Stimulated activated CD8-positive, alpha-beta memory T cell treated with anti-CD3 and anti-CD28 coated beads, Interleukin-2, amount 100 ng/mL, for 48 hours (primary cell): ENCODE results near the gene GAGE2A.
"Not testable (repeated sequence)": the region's sequence is repeated elsewhere in the genome, so short reads cannot be mapped to it uniquely, and the experiment has no call there.

ENCODE experiments used
- DNase-seq, 2 donors: peaks; one replicate each; pipeline ENCODE4 v3.0.0-alpha.2; 2020; ENCODE audit warnings: low read depth in 2 of 2

Gene GAGE2A, protein sequence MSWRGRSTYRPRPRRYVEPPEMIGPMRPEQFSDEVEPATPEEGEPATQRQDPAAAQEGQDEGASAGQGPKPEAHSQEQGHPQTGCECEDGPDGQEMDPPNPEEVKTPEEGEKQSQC

GRCh38 chrX:49589196-49589595 lies at the start of gene GAGE2A:
Gene GAGE2A, plus strand, starts transcription at chrX:49589496. Its CDS starts 1,155 bp downstream, at chrX:49590651.
- not testable (repeated sequence) for DNase-seq

DNA sequence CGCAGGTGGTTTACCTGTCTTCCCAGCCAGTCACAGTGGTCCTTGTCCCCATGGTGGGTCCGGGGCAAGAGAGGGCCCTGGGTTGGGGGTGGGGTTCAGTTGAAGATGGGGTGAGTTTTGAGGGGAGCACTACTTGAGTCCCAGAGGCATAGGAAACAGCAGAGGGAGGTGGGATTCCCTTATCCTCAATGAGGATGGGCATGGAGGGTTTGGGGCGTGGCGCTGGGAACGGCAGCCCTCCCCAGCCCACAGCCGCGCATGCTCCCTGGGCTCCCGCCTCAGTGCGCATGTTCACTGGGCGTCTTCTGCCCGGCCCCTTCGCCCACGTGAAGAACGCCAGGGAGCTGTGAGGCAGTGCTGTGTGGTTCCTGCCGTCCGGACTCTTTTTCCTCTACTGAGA lies 47.9 kb upstream of the GAGE2A start, which contains the start of gene GAGE12D:
Gene GAGE12D, plus strand, starts transcription at position 301 of the 400 bp plus-strand sequence. CDS start 1,155 bp downstream, outside the sequence.
- DNase-seq: not testable (repeated sequence)

DNA sequence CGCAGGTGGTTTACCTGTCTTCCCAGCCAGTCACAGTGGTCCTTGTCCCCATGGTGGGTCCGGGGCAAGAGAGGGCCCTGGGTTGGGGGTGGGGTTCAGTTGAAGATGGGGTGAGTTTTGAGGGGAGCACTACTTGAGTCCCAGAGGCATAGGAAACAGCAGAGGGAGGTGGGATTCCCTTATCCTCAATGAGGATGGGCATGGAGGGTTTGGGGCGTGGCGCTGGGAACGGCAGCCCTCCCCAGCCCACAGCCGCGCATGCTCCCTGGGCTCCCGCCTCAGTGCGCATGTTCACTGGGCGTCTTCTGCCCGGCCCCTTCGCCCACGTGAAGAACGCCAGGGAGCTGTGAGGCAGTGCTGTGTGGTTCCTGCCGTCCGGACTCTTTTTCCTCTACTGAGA lies 38.3 kb upstream of the GAGE2A start, which contains the start of gene GAGE12E:
Gene GAGE12E, plus strand, starts transcription at position 301 of the 400 bp plus-strand sequence. CDS start 1,155 bp downstream, outside the sequence.
- DNase-seq: not testable (repeated sequence)

- not testable (repeated sequence) for DNase-seq
Measured at GRCh38 chrX:49560542-49560941, 28.8 kb upstream of the GAGE2A start, which contains the start of gene GAGE12F. Gene GAGE12F, plus strand, starts transcription at chrX:49560842. Its CDS starts 1,155 bp downstream, at chrX:49561997.

- not testable (repeated sequence) for DNase-seq
Measured at GRCh38 chrX:49568728-49569127, 20.6 kb upstream of the GAGE2A start.

- DNase-seq: not testable (repeated sequence)
Measured at GRCh38 chrX:49569152-49569551, 20.1 kb upstream of the GAGE2A start.

DNA sequence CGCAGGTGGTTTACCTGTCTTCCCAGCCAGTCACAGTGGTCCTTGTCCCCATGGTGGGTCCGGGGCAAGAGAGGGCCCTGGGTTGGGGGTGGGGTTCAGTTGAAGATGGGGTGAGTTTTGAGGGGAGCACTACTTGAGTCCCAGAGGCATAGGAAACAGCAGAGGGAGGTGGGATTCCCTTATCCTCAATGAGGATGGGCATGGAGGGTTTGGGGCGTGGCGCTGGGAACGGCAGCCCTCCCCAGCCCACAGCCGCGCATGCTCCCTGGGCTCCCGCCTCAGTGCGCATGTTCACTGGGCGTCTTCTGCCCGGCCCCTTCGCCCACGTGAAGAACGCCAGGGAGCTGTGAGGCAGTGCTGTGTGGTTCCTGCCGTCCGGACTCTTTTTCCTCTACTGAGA lies 19.2 kb upstream of the GAGE2A start, which contains the start of gene GAGE12G:
Gene GAGE12G, plus strand, starts transcription at position 301 of the 400 bp plus-strand sequence. CDS start 1,155 bp downstream, outside the sequence.
- DNase-seq: not testable (repeated sequence)

GRCh38 chrX:49579649-49580048 lies 9.6 kb upstream of the GAGE2A start, which contains the start of gene GAGE12H:
Gene GAGE12H, plus strand, starts transcription at chrX:49579949. Its CDS starts 1,155 bp downstream, at chrX:49581104.
- DNase-seq: not testable (repeated sequence)

- DNase-seq: peak in 1 of 2 donors; percentile 0
Measured at GRCh38 chrX:49589769-49590478, 628 bp downstream of the GAGE2A start.

DNA sequence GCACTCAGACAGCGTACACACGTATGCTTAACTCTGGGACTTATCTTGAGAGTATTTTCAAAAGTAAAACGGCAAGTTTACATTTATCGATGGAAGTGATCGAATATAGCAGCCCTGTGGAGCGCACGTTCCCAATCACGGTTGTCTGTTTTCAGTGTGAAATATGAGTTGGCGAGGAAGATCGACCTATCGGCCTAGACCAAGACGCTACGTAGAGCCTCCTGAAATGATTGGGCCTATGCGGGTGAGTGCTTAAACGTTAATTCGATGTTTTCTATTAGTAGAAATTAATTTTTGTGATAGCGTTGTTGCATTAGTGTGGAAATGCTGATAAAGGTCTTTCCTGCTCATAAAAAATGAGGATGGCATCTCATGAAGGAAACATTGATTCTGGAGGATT lies 1.2 kb downstream of the GAGE2A start:
- DNase-seq: not testable (repeated sequence)

GRCh38 chrX:49598720-49599119 lies 9.4 kb downstream of the GAGE2A start, which contains the start of gene GAGE1:
Gene GAGE1, plus strand, starts transcription at chrX:49599020. Its CDS starts 1,155 bp downstream, at chrX:49600175.
- not testable (repeated sequence) for DNase-seq

GRCh38 chrX:49610718-49611310 lies 21.5 kb downstream of the GAGE2A start:
- no peak for DNase-seq

DNA sequence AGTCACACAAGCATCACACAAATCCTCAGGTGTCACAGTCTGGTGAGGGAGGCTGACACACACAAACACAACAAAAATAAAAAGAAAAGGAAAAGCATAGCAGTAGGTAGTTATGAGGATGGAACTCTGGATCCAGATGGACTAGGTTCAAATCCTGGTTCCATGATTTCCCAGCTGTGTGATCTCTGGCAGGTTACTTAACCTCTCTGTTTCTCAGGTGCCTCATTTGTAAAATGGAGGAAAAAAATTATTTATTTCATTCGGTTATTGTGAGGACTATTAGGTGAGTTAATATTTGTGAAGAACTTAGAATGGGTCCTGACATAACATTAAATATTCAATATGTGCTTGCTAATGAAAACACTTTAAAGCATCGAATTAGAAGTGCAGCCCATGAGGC lies 29.3 kb downstream of the GAGE2A start:
- no peak for DNase-seq

DNA sequence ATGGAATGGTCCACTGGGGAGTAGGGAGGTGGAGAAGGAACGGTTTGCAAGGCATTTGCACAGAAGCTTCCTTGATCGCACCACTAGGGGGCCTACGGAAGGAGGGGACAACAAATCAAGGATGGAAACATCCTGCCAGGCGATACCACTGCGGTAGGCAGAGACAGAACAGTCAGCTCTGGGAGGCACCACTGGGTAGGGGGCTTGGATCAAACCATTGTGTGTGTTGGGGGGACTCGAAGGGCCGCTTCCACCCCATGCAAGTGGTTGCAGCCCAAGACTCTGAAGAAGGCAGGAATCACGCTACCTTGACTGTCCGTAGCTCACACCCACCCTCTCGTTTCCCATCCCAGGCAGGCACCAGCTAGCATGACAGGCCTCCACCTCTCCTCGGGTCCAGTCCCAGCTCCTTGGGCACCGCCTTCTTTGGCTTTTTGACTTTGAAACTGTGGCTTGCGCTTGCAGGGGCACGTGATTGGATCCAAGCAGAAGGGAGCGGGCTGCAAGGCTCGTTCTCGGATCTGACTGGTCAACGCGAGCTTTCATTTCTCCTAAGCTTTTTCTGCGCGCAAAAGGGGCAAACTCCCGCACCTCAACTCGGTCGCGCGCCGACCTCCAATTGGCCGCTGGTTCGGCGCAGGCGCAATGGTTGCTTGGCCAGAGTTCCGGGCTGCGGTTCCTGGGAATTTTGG lies 37.9 kb downstream of the GAGE2A start:
- peak in 1 of 2 donors; percentile 12 for DNase-seq

- no peak for DNase-seq
Measured at GRCh38 chrX:49644991-49645637, 55.8 kb downstream of the GAGE2A start.
